Activated naive CD4-positive, alpha-beta T cell treated with anti-CD3 and anti-CD28 coated beads for 36 hours (primary cell): ENCODE results near the gene TCF4. TPM values are rescaled to one million over a fixed set of nuclear protein-coding genes. Genes with fewer than 3 reads are reported as not detected.

Experiments used
- CTCF ChIA-PET: fragments of 350-600 bp; sonication (Branson Sonifier 250); formaldehyde crosslinking; loops from one replicate; lab custom pipeline; 2021; ENCODE audit warnings: antibody characterized with exemption; lab: Charles Lee
- DNase-seq: peaks from one replicate; pipeline ENCODE4 v3.0.0-alpha.2; 2020
- H3K27ac Mint-ChIP-seq: one replicate; pipeline ENCODE4 v1.8.0; 2021; ENCODE audit warnings: mild to moderate bottlenecking, mixed read lengths
- H3K27me3 Mint-ChIP-seq: one replicate; pipeline ENCODE4 v1.8.0; 2021; ENCODE audit warnings: low read depth, mixed read lengths
- H3K36me3 Mint-ChIP-seq: one replicate; pipeline ENCODE4 v1.8.0; 2021; ENCODE audit warnings: low read depth, mixed read lengths
- H3K4me1 Mint-ChIP-seq: one replicate; pipeline ENCODE4 v1.8.0; 2021; ENCODE audit warnings: low read depth, mixed read lengths
- H3K4me3 Mint-ChIP-seq: one replicate; pipeline ENCODE4 v1.8.0; 2021; ENCODE audit warnings: mild to moderate bottlenecking, moderate library complexity, mixed read lengths
- H3K9me3 Mint-ChIP-seq: one replicate; pipeline ENCODE4 v1.8.0; 2021; ENCODE audit warnings: mixed read lengths
- intact Hi-C: fragments of 100-400 bp; cut with micrococcal nuclease; formaldehyde crosslinking; loops from one replicate; pipeline ENCODE4 v1.15.1; 2023
- total RNA-seq, 2 experiments: library from RNA; stranded (reverse); gene quantifications; one replicate each; pipeline ENCODE4 v1.2.3, GENCODE V29; 2021

Gene TCF4
- total RNA-seq, 2 experiments from 2014 or later: 0.49 to 0.91 TPM

DNA sequence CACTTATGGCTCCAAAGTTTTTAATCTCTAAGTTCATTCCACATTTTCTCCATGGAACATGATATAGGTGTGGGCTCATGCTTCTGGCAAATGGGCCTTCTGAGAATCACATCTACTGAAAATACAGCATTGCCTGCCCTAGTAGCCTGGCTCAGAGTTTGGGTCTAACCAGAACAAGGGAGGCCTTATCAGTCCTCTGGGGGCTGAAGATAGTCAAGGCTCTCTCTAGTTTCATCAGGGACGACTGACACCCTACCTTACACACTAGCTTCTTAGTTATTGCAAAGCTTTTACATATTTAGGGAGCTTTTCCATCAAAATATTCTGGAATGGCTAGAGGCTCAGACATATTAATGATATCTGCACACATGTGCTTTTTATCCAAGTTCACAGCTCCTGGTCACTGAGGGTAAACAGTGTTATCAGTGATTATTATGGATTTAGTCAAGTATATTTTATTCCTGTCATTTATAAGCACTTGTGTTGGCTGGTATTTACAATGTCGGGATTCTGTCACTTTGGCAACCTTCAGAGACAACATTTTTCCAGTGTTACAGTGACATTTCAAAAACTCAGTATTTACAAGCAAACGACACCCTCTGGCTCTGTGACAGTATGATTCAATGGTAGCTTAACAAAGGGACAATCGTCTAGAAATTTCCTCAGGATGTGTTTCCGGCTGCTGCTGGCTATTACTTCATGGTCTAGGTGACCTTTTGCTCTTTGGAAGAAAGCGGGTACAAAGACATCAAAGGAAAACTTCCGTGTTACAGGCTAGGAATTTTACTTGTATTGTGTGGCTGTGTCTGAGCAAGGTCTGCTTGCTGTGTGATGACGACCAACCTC lies 200.6 kb downstream of the TCF4 start:
- H3K27ac Mint-ChIP-seq: no peak overlapping the region
- no peaks in the 10 kb centered on the region for H3K9me3 Mint-ChIP-seq
- no peaks in the 10 kb centered on the region for H3K36me3 Mint-ChIP-seq
- CTCF ChIA-PET: interaction anchor here (1.2 kb wide), 1 partner anchor 9 kb away, joined by 3 read pairs; no protein-coding TSS in a partner anchor
- no peaks in the 10 kb centered on the region for H3K4me1 Mint-ChIP-seq
- no peaks in the 10 kb centered on the region for H3K27me3 Mint-ChIP-seq
- no peak overlapping the region for H3K4me3 Mint-ChIP-seq
- DNase-seq: no peak
- intact Hi-C loops: no loop called here

- Mint-ChIP-seq H3K27ac (no peak overlapping the region), H3K4me3 (no peak overlapping the region), H3K4me1 (no peaks in the 10 kb centered on the region), H3K36me3 (no peaks in the 10 kb centered on the region), H3K27me3 (no peaks in the 10 kb centered on the region), H3K9me3 (no peaks in the 10 kb centered on the region)
- intact Hi-C loops: no loop called here
- CTCF ChIA-PET: no interaction called here
- DNase-seq: no peak
Measured at GRCh38 chr18:55386545-55386944, 201.4 kb downstream of the TCF4 start.

- DNase-seq: no peak
- no peak overlapping the region for H3K4me3 Mint-ChIP-seq
- no peaks in the 10 kb centered on the region for H3K27me3 Mint-ChIP-seq
- H3K9me3 Mint-ChIP-seq: no peaks in the 10 kb centered on the region
- no peak overlapping the region for H3K27ac Mint-ChIP-seq
- CTCF ChIA-PET: no interaction called here
- intact Hi-C loops: no loop called here
- H3K4me1 Mint-ChIP-seq: no peaks in the 10 kb centered on the region
- H3K36me3 Mint-ChIP-seq: no peaks in the 10 kb centered on the region
Measured at GRCh38 chr18:55385770-55386169, 202.2 kb downstream of the TCF4 start.

GRCh38 chr18:55384551-55385275 lies 203.3 kb downstream of the TCF4 start:
- no peaks in the 10 kb centered on the region for H3K27me3 Mint-ChIP-seq
- no peaks in the 10 kb centered on the region for H3K36me3 Mint-ChIP-seq
- H3K27ac Mint-ChIP-seq: no peak overlapping the region
- peak; percentile 16 for DNase-seq
- H3K4me3 Mint-ChIP-seq: no peak overlapping the region
- CTCF ChIA-PET: interaction anchor here (0.6 to 0.7 kb wide), 2 partner anchors 19 to 480 kb away, joined by 3 read pairs; no protein-coding TSS in a partner anchor
- H3K4me1 Mint-ChIP-seq: no peaks in the 10 kb centered on the region
- H3K9me3 Mint-ChIP-seq: no peaks in the 10 kb centered on the region
- intact Hi-C loops: loop anchor here (1.0 kb wide), 1 partner anchor 1192 kb away; no protein-coding TSS in a partner anchor

GRCh38 chr18:55384115-55384514 lies 203.9 kb downstream of the TCF4 start:
- no peak for DNase-seq
- Mint-ChIP-seq H3K4me3 (no peak overlapping the region), H3K36me3 (no peaks in the 10 kb centered on the region), H3K9me3 (no peaks in the 10 kb centered on the region), H3K27me3 (no peaks in the 10 kb centered on the region), H3K27ac (no peak overlapping the region), H3K4me1 (no peaks in the 10 kb centered on the region)
- intact Hi-C loops: loop anchor here (1.0 kb wide), 1 partner anchor 1192 kb away; no protein-coding TSS in a partner anchor
- CTCF ChIA-PET: interaction anchor here (0.7 kb wide), 1 partner anchor 239 kb away, joined by 3 read pairs; no protein-coding TSS in a partner anchor

DNA sequence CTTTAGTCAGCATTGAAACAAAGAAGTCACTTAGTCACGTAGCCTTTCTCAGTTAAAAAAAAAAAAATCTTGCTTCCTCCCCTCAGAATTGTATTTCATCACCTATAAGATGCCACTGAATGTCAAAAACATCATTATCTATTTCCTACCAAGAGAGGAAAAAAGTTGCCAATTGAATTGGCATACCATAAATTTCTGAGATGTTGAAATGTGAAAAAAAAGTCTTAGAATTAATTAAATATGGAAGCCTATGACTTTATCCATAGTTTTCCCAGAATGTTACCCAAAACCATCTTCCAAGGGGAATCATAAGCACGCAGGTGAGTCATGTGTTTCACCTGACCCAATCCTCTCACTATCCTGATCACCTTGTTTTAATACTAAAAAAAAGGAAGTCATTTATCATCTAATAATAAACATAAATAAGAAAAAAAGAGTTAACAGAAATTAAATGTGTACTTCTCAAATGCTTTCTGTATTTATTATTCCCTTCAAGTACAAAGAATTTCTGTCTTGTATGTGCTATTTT lies 205.7 kb downstream of the TCF4 start:
- H3K27me3 Mint-ChIP-seq: no peaks in the 10 kb centered on the region
- no peaks in the 10 kb centered on the region for H3K36me3 Mint-ChIP-seq
- no peaks in the 10 kb centered on the region for H3K9me3 Mint-ChIP-seq
- H3K4me3 Mint-ChIP-seq: no peak overlapping the region
- CTCF ChIA-PET: interaction anchor here (1.2 to 1.3 kb wide), 2 partner anchors 11 to 147 kb away, joined by 3 read pairs; no protein-coding TSS in a partner anchor
- no peak for DNase-seq
- intact Hi-C loops: no loop called here
- H3K27ac Mint-ChIP-seq: no peak overlapping the region
- no peaks in the 10 kb centered on the region for H3K4me1 Mint-ChIP-seq

GRCh38 chr18:55381277-55381676 lies 206.7 kb downstream of the TCF4 start:
- H3K27me3 Mint-ChIP-seq: no peaks in the 10 kb centered on the region
- DNase-seq: no peak
- H3K36me3 Mint-ChIP-seq: no peaks in the 10 kb centered on the region
- CTCF ChIA-PET: interaction anchor here (0.6 to 1.4 kb wide), 3 partner anchors 34 to 321 kb away, joined by 3 to 5 read pairs (median 3); no protein-coding TSS in a partner anchor
- no peak overlapping the region for H3K4me3 Mint-ChIP-seq
- intact Hi-C loops: no loop called here
- H3K27ac Mint-ChIP-seq: no peak overlapping the region
- no peaks in the 10 kb centered on the region for H3K4me1 Mint-ChIP-seq
- no peaks in the 10 kb centered on the region for H3K9me3 Mint-ChIP-seq

GRCh38 chr18:55380589-55380988 lies 207.4 kb downstream of the TCF4 start:
- CTCF ChIA-PET: interaction anchor here (0.8 to 1.4 kb wide), 2 partner anchors 35 to 78 kb away, joined by 3 to 5 read pairs; no protein-coding TSS in a partner anchor
- Mint-ChIP-seq H3K4me1 (no peaks in the 10 kb centered on the region), H3K27ac (no peak overlapping the region), H3K27me3 (no peaks in the 10 kb centered on the region), H3K9me3 (no peaks in the 10 kb centered on the region), H3K4me3 (no peak overlapping the region), H3K36me3 (no peaks in the 10 kb centered on the region)
- DNase-seq: no peak
- intact Hi-C loops: no loop called here

GRCh38 chr18:55376387-55376786 lies 211.6 kb downstream of the TCF4 start:
- Mint-ChIP-seq H3K4me1 (no peaks in the 10 kb centered on the region), H3K27me3 (peaks cover 2% of the 10 kb centered on the region), H3K9me3 (peaks cover 1% of the 10 kb centered on the region), H3K36me3 (no peaks in the 10 kb centered on the region), H3K4me3 (no peak overlapping the region), H3K27ac (no peak overlapping the region)
- CTCF ChIA-PET: no interaction called here
- DNase-seq: no peak
- intact Hi-C loops: no loop called here

GRCh38 chr18:55375930-55376329 lies 212.1 kb downstream of the TCF4 start:
- no peak for DNase-seq
- H3K36me3 Mint-ChIP-seq: no peaks in the 10 kb centered on the region
- no peaks in the 10 kb centered on the region for H3K4me1 Mint-ChIP-seq
- peaks cover 1% of the 10 kb centered on the region for H3K9me3 Mint-ChIP-seq
- peaks cover 2% of the 10 kb centered on the region for H3K27me3 Mint-ChIP-seq
- intact Hi-C loops: no loop called here
- no peak overlapping the region for H3K27ac Mint-ChIP-seq
- CTCF ChIA-PET: no interaction called here
- H3K4me3 Mint-ChIP-seq: no peak overlapping the region

DNA sequence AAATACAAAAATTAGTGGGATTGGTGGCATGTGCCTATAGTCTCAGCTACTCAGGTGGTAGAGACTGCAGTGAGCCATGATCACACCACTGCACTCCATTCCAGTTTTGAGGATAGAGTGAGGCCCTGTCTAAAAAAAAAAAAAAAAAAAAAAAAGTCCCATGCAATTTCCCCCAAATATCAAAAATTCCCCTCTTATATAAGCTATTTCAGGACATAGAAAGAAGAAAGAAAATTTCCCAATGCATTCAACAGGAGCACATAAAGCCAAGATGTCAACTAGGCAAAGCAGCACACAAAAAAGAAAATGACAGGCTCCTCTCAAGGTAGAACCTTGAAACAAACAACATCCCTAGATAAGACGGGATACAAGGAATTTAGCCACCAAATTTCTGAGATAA lies 213.3 kb downstream of the TCF4 start:
- peaks cover 2% of the 10 kb centered on the region for H3K27me3 Mint-ChIP-seq
- intact Hi-C loops: no loop called here
- H3K36me3 Mint-ChIP-seq: no peaks in the 10 kb centered on the region
- H3K4me1 Mint-ChIP-seq: no peaks in the 10 kb centered on the region
- H3K9me3 Mint-ChIP-seq: peaks cover 1% of the 10 kb centered on the region
- no peak overlapping the region for H3K4me3 Mint-ChIP-seq
- CTCF ChIA-PET: no interaction called here
- no peak for DNase-seq
- no peak overlapping the region for H3K27ac Mint-ChIP-seq

- H3K36me3 Mint-ChIP-seq: no peaks in the 10 kb centered on the region
Measured at GRCh38 chr18:55372209-55372608, 215.8 kb downstream of the TCF4 start.

More at GRCh38 chr18:55372209-55372608, 215.8 kb downstream of the TCF4 start:
- intact Hi-C loops: no loop called here
- H3K27ac Mint-ChIP-seq: no peak overlapping the region
- H3K4me1 Mint-ChIP-seq: no peaks in the 10 kb centered on the region
- H3K4me3 Mint-ChIP-seq: no peak overlapping the region
- peaks cover 2% of the 10 kb centered on the region for H3K27me3 Mint-ChIP-seq
- no peak for DNase-seq
- H3K9me3 Mint-ChIP-seq: peaks cover 1% of the 10 kb centered on the region
- CTCF ChIA-PET: interaction anchor here (0.6 to 1.2 kb wide), 3 partner anchors 18 to 137 kb away, joined by 3 to 8 read pairs (median 5); no protein-coding TSS in a partner anchor
